IMR-90 (cell line): ENCODE data around the gene SLC35E3. TPM values are rescaled to one million over a fixed set of nuclear protein-coding genes. Genes with fewer than 3 reads are reported as not detected.

Source experiments
- ATAC-seq: fragments of 200-7000 bp; cut with Tn5 transposase; 2 replicates; pipeline ENCODE4 v1.9.1; 2020; ENCODE audit warnings: low read depth, mild to moderate bottlenecking, moderate library complexity
- BruUV-seq: library from RNA; stranded (reverse); fragments of 400-500 nt; replicated peaks from 2 replicates; lab custom pipeline; 2021; lab: Mats Ljungman, UMichigan
- CTCF ChIA-PET: fragments of 300-600 bp; formaldehyde crosslinking; extraction: SDS; loops from one replicate; lab custom pipeline; 2021; ENCODE audit warnings: antibody characterized with exemption; lab: Yijun Ruan, JAX
- POLR2A ChIA-PET: fragments of 300-600 bp; sonication (Branson Sonifier 250); formaldehyde crosslinking; loops from one replicate; lab custom pipeline; 2022; ENCODE audit warnings: antibody characterized with exemption; ENCODE audit not compliant: unreplicated experiment; lab: Charles Lee
- DNase-seq: peaks from one replicate; pipeline ENCODE4 v3.0.0; 2013
- H2AFZ ChIP-seq: replicated peaks from 2 replicates; pipeline ENCODE3; 2013; ENCODE audit warnings: low read length, mild to moderate bottlenecking; ENCODE audit not compliant: poor library complexity
- H2AK5ac ChIP-seq: 2 replicates; pipeline ENCODE4 v1.6.1; 2013; ENCODE audit warnings: low read depth, low read length, inconsistent platforms
- H2AK9ac ChIP-seq: replicated peaks from 2 replicates; pipeline ENCODE3; 2013; ENCODE audit warnings: mild to moderate bottlenecking, low read depth, low read length, moderate library complexity; ENCODE audit not compliant: poor library complexity
- H2BK120ac ChIP-seq: 2 replicates; pipeline ENCODE4 v1.6.1; 2013; ENCODE audit warnings: low read depth, low read length, inconsistent platforms
- H2BK15ac ChIP-seq: 3 replicates; pipeline ENCODE4 v1.6.1; 2013; ENCODE audit warnings: low read depth, low read length, inconsistent platforms
- H2BK20ac ChIP-seq: 2 replicates; pipeline ENCODE4 v1.6.1; 2013; ENCODE audit warnings: low read depth, mild to moderate bottlenecking, inconsistent platforms, low read length, moderate library complexity
- H2BK5ac ChIP-seq: 2 replicates; pipeline ENCODE4 v1.6.1; 2013; ENCODE audit warnings: mild to moderate bottlenecking, low read depth, low read length, inconsistent platforms; ENCODE audit not compliant: poor library complexity, severe bottlenecking
- H3K14ac ChIP-seq: replicated peaks from 2 replicates; pipeline ENCODE4 v1.6.1; 2013; ENCODE audit warnings: low read depth, low read length, inconsistent platforms
- H3K18ac ChIP-seq: 2 replicates; pipeline ENCODE4 v1.6.1; 2013; ENCODE audit warnings: low read depth, low read length, control low read depth
- H3K23ac ChIP-seq: 2 replicates; pipeline ENCODE4 v1.6.1; 2013; ENCODE audit warnings: low read depth, low read length, inconsistent platforms
- H3K27ac ChIP-seq: 2 replicates; pipeline ENCODE4 v1.5.1; 2013; ENCODE audit warnings: mild to moderate bottlenecking, control low read depth, low read length; ENCODE audit not compliant: insufficient read depth
- H3K27me3 ChIP-seq: 2 replicates; pipeline ENCODE4 v1.6.1; 2013; ENCODE audit warnings: low read length; ENCODE audit not compliant: control insufficient read depth, insufficient read depth
- H3K36me3 ChIP-seq: 2 replicates; pipeline ENCODE4 v1.6.1; 2013; ENCODE audit warnings: low read length, mixed read lengths; ENCODE audit not compliant: control insufficient read depth, insufficient read depth
- H3K4ac ChIP-seq: 2 replicates; pipeline ENCODE4 v1.6.1; 2013; ENCODE audit warnings: low read depth, low read length, inconsistent platforms
- H3K4me1 ChIP-seq: 2 replicates; pipeline ENCODE4 v1.6.1; 2013; ENCODE audit warnings: low read length, mixed read lengths; ENCODE audit not compliant: control insufficient read depth, insufficient read depth
- H3K4me2 ChIP-seq: 2 replicates; pipeline ENCODE4 v1.6.1; 2013; ENCODE audit warnings: low read depth, mild to moderate bottlenecking, control low read depth, low read length, moderate library complexity
- H3K4me3 ChIP-seq: 2 replicates; pipeline ENCODE4 v1.5.1; 2013; ENCODE audit warnings: low read depth, mild to moderate bottlenecking, control low read depth, low read length, moderate library complexity; ENCODE audit not compliant: insufficient read depth
- H3K56ac ChIP-seq: 2 replicates; pipeline ENCODE4 v1.6.1; 2013; ENCODE audit warnings: low read length, inconsistent platforms; ENCODE audit not compliant: insufficient read depth; ENCODE audit errors: extremely low read depth
- H3K79me1 ChIP-seq, 2 experiments: 2 replicates each; pipeline ENCODE4 v1.6.1; 2013; ENCODE audit warnings: low read length in 2 of 2, inconsistent platforms in 1 of 2, low read depth in 1 of 2
- H3K9ac ChIP-seq: 2 replicates; pipeline ENCODE4 v1.6.1; 2013; ENCODE audit warnings: low read depth, low read length, control low read depth
- H3K9me1 ChIP-seq: 2 replicates; pipeline ENCODE4 v1.6.1; 2013; ENCODE audit warnings: low read length, inconsistent platforms; ENCODE audit not compliant: insufficient read depth
- H3K9me3 ChIP-seq: 2 replicates; pipeline ENCODE4 v1.6.1; 2013; ENCODE audit warnings: low read length; ENCODE audit not compliant: control insufficient read depth, insufficient read depth
- H4K20me1 ChIP-seq: 2 replicates; pipeline ENCODE4 v1.6.1; 2013; ENCODE audit warnings: low read length, inconsistent platforms; ENCODE audit not compliant: insufficient read depth
- H4K5ac ChIP-seq: 2 replicates; pipeline ENCODE4 v1.6.1; 2013; ENCODE audit warnings: mild to moderate bottlenecking, low read depth, low read length, control low read depth
- H4K8ac ChIP-seq, 2 experiments: 2 replicates each; pipeline ENCODE4 v1.6.1; 2013; ENCODE audit warnings: low read depth in 2 of 2, low read length in 2 of 2, control low read depth in 1 of 2, inconsistent platforms in 1 of 2
- H4K91ac ChIP-seq: 2 replicates; pipeline ENCODE4 v1.6.1; 2013; ENCODE audit warnings: low read depth, low read length, inconsistent platforms; ENCODE audit not compliant: insufficient read depth
- CEBPB ChIP-seq: IDR thresholded peaks from 2 replicates; pipeline ENCODE4 v1.6.1; 2012; ENCODE audit warnings: low read depth, low read length, improper control_type of control experiment
- CTCF ChIP-seq: conservative IDR thresholded peaks from 2 replicates; pipeline ENCODE4 v1.5.1; 2012; ENCODE audit warnings: mild to moderate bottlenecking, low read depth, low read length, improper control_type of control experiment
- ELK1 ChIP-seq: fragments of 150-350 bp; IDR thresholded peaks from 2 replicates; pipeline ENCODE4 v1.6.1; 2016; ENCODE audit warnings: low read depth, mild to moderate bottlenecking, low read length, moderate library complexity, borderline replicate concordance
- MAZ ChIP-seq: IDR thresholded peaks from 2 replicates; pipeline ENCODE4 v1.6.1; 2012; ENCODE audit warnings: low read depth, mild to moderate bottlenecking, low read length, improper control_type of control experiment, moderate library complexity, borderline replicate concordance
- POLR2A ChIP-seq: IDR thresholded peaks from 2 replicates; pipeline ENCODE4 v1.6.1; 2012; ENCODE audit warnings: mild to moderate bottlenecking, low read depth, low read length
- RCOR1 ChIP-seq: IDR thresholded peaks from 2 replicates; pipeline ENCODE4 v1.6.1; 2012; ENCODE audit warnings: mild to moderate bottlenecking, low read length, improper control_type of control experiment; ENCODE audit not compliant: insufficient replicate concordance
- RFX5 ChIP-seq: IDR thresholded peaks from 2 replicates; pipeline ENCODE4 v1.8.0; 2012; ENCODE audit warnings: low read depth, mild to moderate bottlenecking, low read length, moderate library complexity
- SMC3 ChIP-seq: fragments of 150-350 bp; IDR thresholded peaks from 2 replicates; pipeline ENCODE4 v1.6.1; 2016; ENCODE audit warnings: low read depth, mild to moderate bottlenecking, antibody characterized with exemption, low read length, moderate library complexity
- USF2 ChIP-seq: fragments of 150-350 bp; IDR thresholded peaks from 2 replicates; pipeline ENCODE4 v1.6.1; 2017; ENCODE audit warnings: mild to moderate bottlenecking, antibody characterized with exemption, low read length, low read depth
- WGBS, 2 experiments: methylation state at CpG; one replicate each; pipeline versions ENCODE4 v1.1.5 to v1.1.7; 2013; ENCODE audit warnings: missing lambda C conversion rate in 2 of 2; ENCODE audit not compliant: insufficient read length in 1 of 2; ENCODE audit errors: extremely low coverage in 2 of 2; 5-methylcytosine and 5-hydroxymethylcytosine counted together
- dilution Hi-C: fragments of 300-500 bp; cut with HindIII; formaldehyde crosslinking; loops from one replicate; pipeline ENCODE4 v1.14.3; 2018; ENCODE audit warnings: low sequenced_read_pairs; ENCODE audit not compliant: unreplicated experiment
- in situ Hi-C: fragments of 300-500 bp; cut with MboI; formaldehyde crosslinking; loops from 3 replicates; pipeline ENCODE4 v1.14.3; 2019; ENCODE audit warnings: low sequenced_read_pairs, inconsistent platforms, mixed read lengths
- intact Hi-C: fragments of 100-400 bp; cut with micrococcal nuclease; formaldehyde crosslinking; loops from 2 replicates; pipeline ENCODE4 v1.10.0; 2022
- polyA plus RNA-seq, 3 experiments: library from polyadenylated mRNA; depleted of rRNA; stranded (reverse); fragments of >200 nt; gene quantifications; 2 replicates each; pipeline ENCODE4 v1.2.3, GENCODE V29; 2012; ENCODE audit warnings: low replicate concordance in 1 of 3
- total RNA-seq: library from RNA; depleted of rRNA; stranded (reverse); fragments of >200 nt; gene quantifications from 2 replicates; pipeline ENCODE4 v1.2.3, GENCODE V29; 2012

Gene SLC35E3
- total and polyA plus RNA-seq, 2 of the 4 experiments (the other 2 are of a cell fraction): 3.6 to 5.1 TPM

- no peak overlapping the region for H4K8ac ChIP-seq
- in situ Hi-C loops (no loop called here), dilution Hi-C loops (no loop called here), intact Hi-C loops (no loop called here)
- no CpG with 5 or more reads among the region's 8 CpGs for WGBS, 2 experiments
- DNase-seq: no peak
- H2AK5ac ChIP-seq: no peak overlapping the region
- H2BK5ac ChIP-seq: no peak overlapping the region
- no peak overlapping the region for H3K56ac ChIP-seq
- ChIA-PET POLR2A (interaction anchor here (0.6 kb wide), 1 partner anchor 1503 kb away, joined by 4 read pairs; the partner anchor contains the start of gene CAND1), CTCF (interaction anchor here (0.7 kb wide), 1 partner anchor 24 kb away, joined by 3 read pairs; no protein-coding TSS in a partner anchor)
- ATAC-seq: no peak
- H3K79me1 ChIP-seq: no peaks in the 10 kb centered on the region
- H3K4ac ChIP-seq: no peak overlapping the region
- H3K14ac ChIP-seq: no peak overlapping the region
- no peaks in the 10 kb centered on the region for H3K9me1 ChIP-seq
- H3K4me2 ChIP-seq: no peak overlapping the region
- no TSS peak for BruUV-seq
- H3K36me3 ChIP-seq: no peaks in the 10 kb centered on the region
- no peak overlapping the region for H2BK120ac ChIP-seq
- H3K18ac ChIP-seq: no peak overlapping the region
- H4K91ac ChIP-seq: no peak overlapping the region
- no peaks in the 10 kb centered on the region for H3K4me1 ChIP-seq
- H4K20me1 ChIP-seq: no peaks in the 10 kb centered on the region
- no peak overlapping the region for H2AK9ac ChIP-seq
- no peak overlapping the region for H3K27ac ChIP-seq
- H3K9me3 ChIP-seq: no peaks in the 10 kb centered on the region
- H2BK15ac ChIP-seq: no peak overlapping the region
- H4K5ac ChIP-seq: no peak overlapping the region
- H3K9ac ChIP-seq: no peak overlapping the region
- no peak overlapping the region for H2AFZ ChIP-seq
- H3K23ac ChIP-seq: no peak overlapping the region
- H3K27me3 ChIP-seq: no peaks in the 10 kb centered on the region
- no peak for TF ChIP-seq RCOR1
- TF ChIP-seq RFX5: no peak
- no peak for TF ChIP-seq CTCF
- no peak for TF ChIP-seq USF2
- no peak for TF ChIP-seq CEBPB
- no peak for TF ChIP-seq ELK1
- no peak for TF ChIP-seq MAZ
- no peak for TF ChIP-seq POLR2A
- no peak for TF ChIP-seq SMC3
- no peak overlapping the region for H2BK20ac ChIP-seq
- no peak overlapping the region for H3K4me3 ChIP-seq
These were observed 26.7 kb downstream of the SLC35E3 start for GRCh38 chr12:68772714-68773113.
